GM21576 (cell line): ENCODE measurements around the gene PKIG.

Experiments
- ATAC-seq: cut with Tn5 transposase; IDR thresholded peaks from one replicate; pipeline ENCODE4 v1.9.1; 2021; ENCODE audit warnings: mild to moderate bottlenecking, moderate library complexity; ENCODE audit not compliant: unreplicated experiment

The PKIG gene

DNA sequence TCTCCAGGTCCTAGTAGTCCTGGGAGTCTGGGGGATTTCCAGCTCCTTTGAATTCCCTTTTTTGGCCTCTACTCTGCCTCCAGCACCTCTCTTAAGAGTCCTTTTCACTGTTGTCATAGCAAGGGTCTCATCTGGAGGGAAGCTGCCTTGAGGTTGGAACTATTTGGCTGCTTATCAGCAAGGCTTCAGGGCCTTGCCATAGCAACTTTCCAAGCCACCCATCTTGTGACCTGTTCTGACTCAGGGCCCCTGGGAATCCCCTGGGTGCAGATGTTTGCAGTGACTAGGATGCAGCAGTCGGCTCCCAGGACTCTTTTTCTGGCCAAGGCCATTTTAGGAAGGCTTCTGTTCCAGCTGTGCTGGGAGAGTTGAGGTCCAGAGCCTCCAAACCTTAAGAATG is 12.4 kb downstream of the PKIG start:
- ATAC-seq = no peak

DNA sequence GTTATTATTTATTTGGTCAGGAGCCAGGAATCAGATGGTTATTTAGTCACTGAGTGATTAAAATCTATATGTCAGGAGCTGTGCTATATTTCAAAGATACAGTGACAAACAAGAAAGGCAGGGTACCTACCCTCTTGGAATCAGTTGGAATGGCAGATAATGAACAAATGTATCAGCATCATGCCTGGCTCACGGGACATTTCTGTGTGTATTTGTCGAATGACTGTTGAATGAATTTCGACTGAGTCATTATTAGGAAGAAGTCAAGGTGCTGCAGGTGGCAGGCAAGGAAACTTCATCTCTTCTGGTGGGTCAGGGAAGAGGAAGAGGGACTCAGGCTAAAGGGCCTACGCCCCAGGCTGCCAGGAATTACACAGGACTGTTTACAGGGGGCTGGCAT is 13.6 kb downstream of the PKIG start:
- ATAC-seq = no peak

DNA sequence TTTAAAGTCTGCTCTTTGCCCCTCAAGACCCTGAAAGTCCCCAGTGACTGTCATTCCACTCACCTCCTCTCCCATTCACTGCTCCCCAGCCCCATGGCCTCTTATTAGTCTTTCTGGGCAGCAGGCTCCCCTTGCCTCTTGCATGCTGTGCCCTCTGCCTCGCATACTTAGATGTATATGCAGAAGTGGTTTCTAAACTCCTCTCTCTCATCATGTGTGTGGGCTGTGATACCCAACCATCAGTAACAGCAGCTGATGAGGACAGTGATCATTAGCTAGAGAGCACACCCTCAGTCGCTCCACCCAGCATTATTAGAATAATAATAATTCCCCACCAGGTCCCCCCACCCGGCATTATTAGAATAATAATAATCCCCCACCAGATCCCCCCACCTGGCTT is 14.5 kb downstream of the PKIG start:
- ATAC-seq = no peak

- ATAC-seq = no peak
Observed at GRCh38 chr20:44597516-44597915, 15.1 kb downstream of the PKIG start.

DNA sequence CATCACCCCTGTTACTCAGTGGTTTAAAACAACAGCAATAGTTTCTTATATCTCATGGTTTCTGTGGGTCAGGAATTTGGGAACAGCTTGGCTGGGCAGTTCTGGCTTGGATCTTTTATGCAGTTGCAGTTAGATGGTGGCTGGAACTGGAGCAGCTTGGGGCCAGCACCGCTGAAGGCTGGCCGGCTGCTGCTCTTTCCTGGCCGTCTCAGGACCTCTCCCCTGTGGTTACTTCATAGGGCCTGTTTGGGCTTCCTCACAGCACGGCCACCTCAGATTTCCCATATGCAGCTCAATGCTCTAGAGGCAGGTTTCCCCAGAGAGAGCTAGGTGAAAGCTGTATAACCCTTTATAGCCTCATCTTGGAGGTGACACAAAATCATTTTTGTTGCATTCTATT is 15.6 kb downstream of the PKIG start:
- no peak for ATAC-seq

DNA sequence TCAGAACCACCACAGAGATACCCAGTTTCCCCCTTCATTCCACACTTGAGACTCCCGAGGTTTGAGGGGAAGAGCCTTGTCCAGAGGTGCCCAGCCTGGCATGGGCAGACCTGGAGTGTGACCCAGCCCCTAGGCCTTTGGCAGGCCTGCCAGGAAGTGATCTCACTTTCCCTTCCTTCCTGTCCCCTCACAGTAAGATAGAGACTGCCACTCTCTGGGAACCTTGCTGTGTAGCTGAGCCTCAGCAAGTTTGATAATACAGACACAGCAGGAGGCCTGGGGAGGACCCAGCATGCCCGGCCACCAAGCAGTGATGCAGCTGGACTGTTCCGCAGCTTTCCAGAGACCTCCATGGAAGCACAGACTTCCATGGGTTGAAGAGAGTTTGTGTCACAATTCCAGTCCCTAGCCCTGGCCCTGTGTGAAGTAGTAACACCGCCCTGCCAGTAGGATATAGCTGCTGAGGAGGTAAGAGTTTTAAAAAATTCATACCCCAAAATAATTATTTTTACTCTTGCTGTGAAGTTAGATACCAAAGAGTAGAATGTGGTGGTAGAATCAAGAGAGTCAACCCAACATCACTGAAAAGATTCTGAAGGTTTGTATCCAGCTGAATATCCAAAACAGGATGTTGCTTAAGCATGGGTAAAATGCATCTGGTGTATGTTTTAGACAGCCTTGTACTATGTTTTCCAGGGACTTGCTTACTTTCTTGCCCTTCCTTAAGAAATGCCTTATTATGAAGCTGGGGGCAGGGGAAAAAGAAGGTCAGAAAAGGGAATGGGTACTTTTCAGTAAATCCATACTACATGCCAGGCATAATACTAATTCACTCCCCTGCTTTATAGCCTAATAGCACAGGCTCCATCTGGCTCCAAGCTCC is 16.3 kb downstream of the PKIG start:
- ATAC-seq = no peak

DNA sequence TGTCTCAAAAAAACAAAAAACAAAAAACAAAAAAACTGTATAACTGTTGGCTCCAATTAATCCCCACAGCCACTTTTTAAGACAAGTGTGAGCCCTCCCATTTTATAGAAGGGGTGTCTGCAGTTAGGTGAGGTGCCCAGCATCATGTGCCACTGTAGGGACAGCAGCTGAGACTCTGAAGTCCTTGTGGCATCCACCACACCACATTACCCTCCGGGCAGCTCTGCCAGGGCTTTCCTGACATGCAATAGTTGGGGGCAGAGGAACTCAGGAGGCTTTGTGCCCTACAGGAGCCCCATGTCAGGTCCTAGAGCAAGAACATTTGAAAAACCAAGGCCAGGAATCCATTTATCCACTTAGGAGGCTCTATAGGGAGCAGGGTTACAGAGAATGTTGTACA is 17.3 kb downstream of the PKIG start:
- no peak for ATAC-seq

GRCh38 chr20:44600301-44600700 is 17.9 kb downstream of the PKIG start:
- ATAC-seq = no peak

DNA sequence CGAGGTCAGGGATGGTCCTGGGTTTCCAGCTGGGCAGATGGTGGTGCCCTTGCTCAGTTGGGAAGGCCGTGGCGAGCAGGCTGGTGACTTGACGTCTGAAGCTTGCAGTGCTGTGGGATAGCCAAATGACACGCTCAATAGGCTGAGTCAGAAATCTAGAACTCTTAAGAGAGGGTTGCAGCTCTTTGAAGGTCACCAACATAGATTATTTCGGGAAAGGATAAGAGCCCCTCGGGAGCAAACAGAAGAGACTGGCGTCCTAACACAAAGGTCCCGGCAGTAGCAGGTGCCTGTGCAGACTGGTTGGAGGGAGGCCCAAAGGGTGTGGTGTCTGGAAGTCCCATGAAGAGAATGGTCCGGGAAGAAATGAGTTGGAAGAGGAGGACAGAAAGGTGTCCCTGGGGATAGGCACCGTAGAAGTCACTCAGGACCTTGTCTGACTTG is 18.4 kb downstream of the PKIG start:
- ATAC-seq = no peak

- no peak for ATAC-seq
Observed at GRCh38 chr20:44601236-44601671, 18.9 kb downstream of the PKIG start.

DNA sequence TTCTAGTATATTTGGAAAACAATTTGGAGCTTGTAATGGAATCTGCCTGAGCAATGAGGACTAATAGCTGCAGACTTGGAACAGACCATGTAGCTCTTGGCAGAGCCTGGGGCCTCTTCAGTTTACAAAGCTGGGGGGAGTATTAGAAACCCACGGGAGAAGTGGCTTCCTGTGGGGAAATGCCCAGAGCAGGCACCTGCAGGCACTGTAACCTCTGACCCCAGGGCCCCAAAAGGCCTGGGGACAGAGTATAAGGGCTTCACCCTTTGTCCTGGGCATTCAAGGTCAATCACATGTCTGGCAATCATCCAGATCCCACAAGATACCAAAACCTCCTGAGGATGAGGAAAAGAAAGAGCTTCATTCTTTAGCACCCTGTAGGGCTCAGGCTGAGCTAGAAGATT is 19.4 kb downstream of the PKIG start:
- ATAC-seq = no peak

DNA sequence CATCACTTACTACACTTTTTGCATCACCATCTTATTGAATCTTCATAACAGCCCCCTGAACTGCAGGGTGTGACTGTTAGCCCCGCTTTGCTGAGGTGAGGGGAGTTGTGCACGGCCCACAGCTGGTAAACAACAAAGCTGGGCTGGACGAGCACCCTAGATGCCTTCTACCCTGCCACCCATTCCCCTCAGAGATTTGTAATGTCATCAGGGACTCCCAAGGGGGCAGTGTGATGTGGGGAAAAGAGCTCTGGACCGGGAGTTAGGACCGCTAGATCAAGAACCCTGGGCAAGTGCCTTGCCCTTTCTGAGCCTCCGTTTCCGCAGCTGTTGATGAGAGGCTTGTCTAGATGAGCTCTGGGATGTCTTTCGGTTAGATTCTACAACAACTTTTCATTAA is 20.9 kb downstream of the PKIG start:
- no peak for ATAC-seq

GRCh38 chr20:44606725-44607441 is 24.5 kb downstream of the PKIG start:
- no peak for ATAC-seq

- ATAC-seq = no peak
Observed at GRCh38 chr20:44609006-44609515, 26.7 kb downstream of the PKIG start.

DNA sequence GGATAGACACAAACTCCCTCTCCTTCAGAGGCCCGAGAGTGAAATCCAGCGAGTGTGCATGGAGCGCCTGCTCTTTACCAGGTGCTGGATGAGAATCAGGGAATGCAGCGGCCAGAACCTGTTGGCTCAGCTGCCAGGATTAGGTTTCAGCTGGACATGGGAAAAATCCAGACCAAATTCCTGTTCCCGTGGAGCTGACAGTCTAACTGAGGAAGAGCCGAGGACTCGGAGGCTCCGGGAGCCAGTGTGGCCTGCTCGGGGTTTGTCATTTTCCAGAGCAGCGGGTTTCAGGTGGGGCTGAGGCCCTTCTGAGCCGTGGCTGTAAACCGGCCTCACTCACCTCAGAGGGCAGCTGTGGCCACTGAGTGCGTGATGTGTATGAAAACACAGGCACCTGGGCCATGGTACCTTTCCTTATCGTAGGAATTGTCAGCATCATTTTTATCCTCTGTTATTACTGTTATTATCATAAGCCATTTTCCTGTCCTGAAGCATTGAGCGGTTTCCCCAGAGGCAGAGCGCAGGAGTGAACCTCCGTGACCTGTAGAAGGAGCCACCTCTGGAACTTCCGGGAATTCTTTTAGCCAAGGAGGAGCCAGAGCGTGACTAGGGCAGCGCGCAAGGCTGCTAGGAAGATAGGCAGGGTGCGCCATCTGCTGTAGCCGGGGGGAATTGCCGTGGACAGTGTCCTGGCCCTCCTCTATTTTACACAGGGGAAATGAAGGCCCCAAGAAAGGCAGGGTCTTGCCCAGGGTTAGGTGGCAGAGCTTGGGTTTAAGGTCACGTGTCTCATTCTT is 27.3 kb downstream of the PKIG start:
- peak; percentile 81 for ATAC-seq

DNA sequence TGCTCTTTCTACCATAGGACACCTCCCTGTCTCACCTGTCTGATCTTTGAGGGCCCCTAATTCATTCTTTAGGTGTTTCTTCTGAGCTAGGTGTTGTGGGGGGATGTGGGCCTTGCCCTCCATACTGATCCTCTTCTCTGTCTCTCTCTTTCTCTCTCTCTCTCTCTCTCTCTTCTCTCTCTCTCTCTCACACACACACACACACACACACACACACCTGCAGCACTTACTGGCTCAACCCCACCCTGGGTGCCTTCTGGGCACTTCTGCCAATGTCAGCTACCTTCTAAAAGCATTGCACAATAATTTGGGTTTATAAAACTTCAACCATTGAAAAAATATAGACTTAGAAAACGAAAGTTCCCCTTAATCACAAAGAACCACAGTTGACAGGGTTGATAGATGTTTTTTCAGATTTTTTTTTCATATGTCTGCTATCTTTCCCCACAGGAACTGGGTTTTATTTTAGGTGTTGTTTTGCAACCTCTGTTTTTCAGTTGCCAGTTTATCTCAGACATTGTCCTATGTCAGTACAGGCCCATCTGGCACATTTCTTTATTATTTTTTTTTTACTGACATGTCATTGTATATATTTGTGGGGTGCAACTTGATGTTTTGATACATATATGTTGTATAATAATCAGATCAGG is 28.1 kb downstream of the PKIG start:
- ATAC-seq = no peak

DNA sequence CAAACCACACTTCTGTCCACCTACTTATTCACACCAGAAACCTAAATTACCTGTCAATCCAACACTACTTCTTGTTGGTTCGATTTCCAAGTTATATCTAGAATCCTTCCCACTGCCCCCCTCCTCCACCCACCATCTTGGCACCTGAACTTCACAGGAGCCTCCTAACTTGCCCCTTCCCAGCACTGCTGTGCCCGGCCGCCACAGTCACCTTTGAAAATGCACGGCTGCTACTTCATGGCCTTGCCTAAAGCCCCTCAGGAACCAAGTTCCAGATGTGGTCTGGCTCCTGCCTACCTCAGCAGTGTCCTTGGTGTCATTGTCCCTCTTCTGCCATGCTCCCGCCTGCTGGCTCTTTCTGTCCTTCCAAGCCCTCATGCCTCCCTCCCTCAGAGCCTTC is 31.2 kb downstream of the PKIG start:
- ATAC-seq = no peak

DNA sequence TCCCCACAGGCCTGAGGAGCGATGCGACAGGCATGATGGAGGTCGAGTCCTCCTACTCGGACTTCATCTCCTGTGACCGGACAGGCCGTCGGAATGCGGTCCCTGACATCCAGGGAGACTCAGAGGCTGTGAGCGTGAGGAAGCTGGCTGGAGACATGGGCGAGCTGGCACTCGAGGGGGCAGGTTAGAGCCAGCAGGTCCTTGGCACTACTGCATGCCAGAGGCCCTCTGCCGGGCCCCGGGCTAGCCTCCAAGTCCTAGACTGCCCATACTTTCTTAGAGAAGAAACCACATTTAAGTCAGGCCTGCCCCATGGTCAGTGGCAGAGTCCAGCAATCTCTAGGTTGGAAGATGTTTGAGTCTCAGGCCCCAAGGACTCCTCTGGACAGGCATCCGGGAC is 32.1 kb downstream of the PKIG start:
- no peak for ATAC-seq

DNA sequence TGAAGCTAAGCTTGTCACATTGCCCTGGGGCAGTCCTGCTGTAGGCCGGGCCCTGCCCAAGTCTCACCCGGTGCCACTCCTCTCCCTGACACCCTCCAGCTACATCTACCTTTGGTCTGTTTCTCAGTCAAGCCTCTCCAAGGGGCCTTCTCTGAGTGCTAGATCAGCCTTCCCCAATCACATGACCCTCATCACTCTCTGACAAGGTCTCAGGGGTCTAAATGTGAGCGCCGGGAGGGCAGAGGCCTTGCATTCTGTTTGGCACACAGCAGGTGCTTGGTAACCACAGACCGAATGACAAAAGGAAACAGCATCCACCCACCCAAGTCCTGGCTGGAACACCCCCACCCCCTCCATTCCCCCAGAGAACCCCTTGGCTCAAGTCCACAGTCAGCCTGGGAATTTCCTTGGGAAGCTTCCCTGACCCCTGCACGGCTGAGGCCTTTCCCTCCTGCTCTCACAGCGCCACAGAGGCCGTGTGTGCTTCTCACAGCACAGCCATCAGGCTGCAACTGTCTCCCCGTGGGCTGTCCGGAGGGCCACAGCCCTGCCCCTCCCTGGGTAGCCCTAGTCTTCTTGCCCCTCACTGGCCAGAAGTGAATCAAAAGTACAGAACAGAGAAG is 32.9 kb downstream of the PKIG start:
- ATAC-seq = no peak

GRCh38 chr20:44615876-44616603 is 33.7 kb downstream of the PKIG start:
- no peak for ATAC-seq
